HG02938 (cell line): Measurements from ENCODE around the gene LPP.

Experiments used
- ATAC-seq: cut with Tn5 transposase; IDR thresholded peaks from one replicate; pipeline ENCODE4 v1.9.1; 2021; ENCODE audit warnings: mild to moderate bottlenecking, moderate library complexity; ENCODE audit not compliant: unreplicated experiment

The LPP gene

DNA sequence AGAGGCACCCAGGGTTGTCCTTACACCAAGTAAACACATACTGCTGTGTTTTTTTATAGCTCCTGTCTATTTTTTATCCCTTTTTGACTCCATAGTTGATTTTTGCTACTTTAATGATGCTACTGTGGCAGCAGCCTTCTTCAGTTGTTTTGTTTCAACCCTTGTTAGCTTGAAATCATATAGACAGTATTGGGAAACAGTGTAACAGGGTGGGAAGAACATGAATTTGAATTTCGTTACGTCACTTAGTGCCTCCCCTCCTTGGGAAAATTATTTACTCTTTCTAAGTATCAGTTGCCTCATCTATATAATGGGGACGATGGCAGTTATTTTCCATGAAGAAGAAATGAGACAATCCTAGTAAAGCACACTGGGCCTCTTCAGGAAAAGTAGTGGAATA, 608.0 kb downstream of the LPP start:
- ATAC-seq, result no peak

DNA sequence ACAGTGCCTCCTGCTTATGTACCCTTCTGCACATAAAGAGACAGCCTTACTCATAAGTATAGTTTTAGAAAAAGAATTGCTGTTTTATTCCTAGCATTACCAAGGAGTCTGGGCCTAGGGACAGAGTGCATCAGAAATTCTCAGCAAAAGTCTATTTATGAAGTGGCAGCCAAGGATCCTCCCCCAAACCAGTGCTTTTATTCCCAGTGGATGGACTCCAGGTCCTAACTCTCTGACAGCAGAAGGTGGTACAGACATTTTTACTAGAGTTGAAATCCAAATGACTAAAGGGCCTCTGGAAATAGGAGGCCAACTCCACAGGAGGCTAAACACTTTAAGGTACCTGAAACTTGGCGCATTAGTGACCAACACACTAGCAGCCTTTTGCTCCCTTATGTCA, 610.7 kb downstream of the LPP start:
- ATAC-seq, result no peak

DNA sequence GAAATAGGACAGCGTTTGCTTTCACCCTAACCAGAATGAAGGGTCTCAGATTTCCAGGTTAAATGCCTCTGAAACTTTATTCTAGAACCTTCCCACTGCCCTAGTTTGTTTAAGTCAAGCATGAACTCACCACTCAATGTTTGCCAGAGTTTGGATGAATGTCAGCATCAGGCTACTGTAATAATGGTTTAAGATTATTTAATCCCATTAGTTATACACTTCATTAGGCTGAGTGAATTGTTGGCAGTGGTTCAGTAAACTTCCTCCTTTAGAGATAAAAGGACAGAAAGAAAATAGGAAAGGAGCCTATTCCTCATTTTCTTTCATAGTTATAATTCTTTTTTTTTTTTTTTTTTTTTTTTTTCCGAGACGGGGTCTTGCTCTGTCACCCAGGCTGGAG, 615.9 kb downstream of the LPP start:
- no peak for ATAC-seq

DNA sequence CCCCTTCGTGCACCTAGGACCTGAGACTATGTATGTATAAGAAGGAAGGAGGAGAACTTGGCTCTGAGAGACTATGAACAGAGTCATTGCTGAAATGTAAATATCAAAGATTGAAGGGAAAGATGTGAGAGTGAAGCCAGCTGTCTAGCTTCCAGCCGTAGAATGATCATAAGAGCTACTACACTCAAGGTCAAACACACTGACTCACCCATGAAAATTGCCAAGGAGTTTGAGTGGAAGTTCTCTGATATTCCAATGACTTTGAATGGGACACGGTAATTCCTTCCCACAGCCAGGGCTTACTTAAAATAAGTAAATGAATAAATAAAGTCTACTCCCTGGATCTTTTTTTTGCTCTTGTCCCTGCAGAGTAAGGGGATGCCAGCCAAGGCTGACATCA, 618.9 kb downstream of the LPP start:
- ATAC-seq, result no peak

- no peak for ATAC-seq
Measured at GRCh38 chr3:188775412-188775811, 621.5 kb downstream of the LPP start.

DNA sequence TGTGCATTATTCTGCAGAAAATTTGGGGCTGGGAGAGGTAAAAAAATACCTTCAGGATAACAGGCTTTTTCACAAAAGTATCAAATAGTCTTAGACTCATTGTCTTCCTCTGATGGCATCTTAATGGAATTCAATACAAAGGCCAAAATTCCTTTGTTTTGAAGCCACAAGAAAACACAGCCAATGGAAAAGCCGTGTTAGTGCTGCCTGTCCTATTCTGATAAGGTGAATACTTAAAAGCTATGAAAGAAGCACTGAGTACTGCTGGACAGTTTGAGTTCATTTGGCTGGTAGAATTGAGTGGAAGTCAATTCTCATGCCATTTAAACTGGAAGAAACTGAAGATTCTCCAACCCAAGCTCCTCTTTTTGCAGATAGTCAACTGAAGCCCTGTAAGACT, 622.5 kb downstream of the LPP start:
- ATAC-seq, result no peak

GRCh38 chr3:188778091-188778852, 624.3 kb downstream of the LPP start:
- no peak for ATAC-seq

DNA sequence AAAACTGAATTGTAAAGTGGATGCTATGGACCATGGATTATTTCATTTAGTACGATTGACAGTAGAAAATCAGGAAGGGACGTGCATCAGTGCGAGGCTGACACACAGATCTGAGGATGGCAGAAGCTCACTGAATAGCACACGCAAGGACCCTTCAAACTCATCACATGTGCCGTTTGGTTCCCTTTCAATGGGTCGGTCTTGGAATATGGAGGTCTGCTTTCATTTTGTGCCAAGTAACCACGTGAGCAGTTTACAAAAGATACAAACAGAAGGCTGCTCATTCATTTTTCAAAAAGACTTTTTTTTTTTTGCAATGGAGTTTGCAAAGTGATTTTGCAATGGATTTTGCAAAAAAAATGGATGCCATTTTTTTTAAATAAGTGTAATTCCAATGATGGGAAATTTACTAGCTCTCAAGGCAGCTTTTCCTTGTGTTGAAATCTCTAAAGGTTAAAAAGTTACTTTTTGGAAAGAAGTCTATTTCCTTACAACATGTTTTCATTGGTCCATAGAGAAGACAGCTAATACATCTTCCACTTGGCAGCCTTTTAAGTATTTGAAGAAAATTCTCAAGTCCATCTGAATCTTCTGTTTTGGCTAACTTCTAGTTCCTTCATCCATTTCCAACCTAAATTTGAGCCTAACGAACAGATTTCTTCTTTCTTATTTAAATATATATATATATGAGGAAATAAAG, 625.5 kb downstream of the LPP start:
- ATAC-seq, result no peak

GRCh38 chr3:188780193-188781147, 626.5 kb downstream of the LPP start:
- no peak for ATAC-seq

DNA sequence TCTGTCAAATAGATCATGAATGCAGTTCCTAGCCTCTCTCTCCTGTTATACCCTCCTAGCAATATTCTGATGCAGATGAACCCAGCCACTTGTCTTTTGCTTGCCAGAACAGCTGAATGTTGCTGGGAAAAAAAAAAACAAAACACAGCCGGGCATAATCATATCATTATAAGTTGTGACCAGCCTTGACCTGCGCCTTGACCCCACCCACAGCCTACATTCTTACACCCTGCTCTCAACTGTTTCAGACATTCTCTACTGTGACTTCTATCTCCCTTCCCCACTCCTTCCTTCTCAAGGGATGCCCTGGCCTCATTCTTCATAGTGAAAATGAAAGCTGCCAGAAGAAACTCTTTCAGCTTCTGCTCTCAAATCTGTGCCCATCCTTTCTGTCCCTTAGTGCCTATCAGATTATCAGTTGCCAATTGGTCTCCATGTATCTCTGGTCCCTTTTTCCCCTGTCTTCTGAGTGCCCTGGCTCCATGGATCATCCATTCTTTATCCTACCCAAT, 628.7 kb downstream of the LPP start:
- no peak for ATAC-seq

DNA sequence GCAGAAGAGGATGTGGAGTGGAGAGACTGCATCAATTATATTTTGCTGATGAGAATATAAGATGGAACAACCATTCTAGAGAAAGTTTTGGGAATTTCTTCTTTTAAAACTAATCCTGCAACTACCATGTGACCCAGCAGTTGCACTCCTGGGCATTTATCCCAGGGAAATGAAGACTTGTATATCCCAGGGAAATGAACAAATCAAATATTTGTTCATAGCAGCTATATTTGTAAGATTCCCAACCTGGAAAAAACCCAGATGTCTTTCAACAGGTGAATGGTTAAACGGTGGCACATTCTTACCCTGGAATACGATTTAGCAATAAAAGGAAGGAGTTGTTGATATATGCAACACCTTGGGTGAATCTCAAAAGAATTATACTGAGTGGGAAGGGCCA, 632.5 kb downstream of the LPP start:
- no peak for ATAC-seq

DNA sequence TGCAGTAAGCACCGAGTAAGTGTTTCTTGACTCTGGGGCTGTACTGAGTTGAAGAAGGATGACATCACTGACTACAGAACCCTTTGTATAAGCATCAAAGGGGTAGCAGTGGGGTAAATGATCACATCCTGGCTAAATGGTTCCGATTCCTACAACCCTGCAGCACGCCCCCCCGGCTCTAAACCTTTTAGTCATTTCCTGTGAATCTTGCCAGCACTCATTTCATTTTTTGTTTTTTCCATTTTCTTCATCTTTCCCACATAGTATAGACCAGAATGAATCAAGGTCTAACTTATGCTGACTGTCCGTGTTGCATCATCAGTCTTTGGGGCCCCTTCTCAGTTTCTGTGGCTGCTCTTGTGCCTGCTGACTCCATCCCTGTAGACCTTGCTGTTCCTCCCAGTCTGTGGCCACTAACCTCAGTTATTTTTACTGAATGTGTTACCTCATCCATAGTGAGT, 634.7 kb downstream of the LPP start:
- no peak for ATAC-seq

DNA sequence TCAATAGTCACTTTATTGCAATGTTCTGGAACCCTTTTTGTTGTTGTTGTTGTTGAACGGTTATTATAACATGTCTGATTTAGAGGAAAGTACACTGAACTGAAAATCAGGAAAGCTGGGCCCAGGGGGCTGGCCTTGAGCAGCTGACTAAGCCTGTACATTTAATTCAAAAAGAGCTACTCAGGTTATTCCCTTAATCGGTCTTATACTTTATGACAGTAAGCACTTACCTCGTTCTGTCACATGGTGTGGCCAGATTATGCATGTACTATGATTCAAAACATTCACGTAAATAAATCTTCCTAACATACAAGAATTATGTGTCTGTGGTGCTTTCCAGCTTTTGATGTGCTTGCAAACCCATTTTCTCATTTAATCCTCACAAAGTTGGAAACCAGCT, 635.3 kb downstream of the LPP start:
- no peak for ATAC-seq

DNA sequence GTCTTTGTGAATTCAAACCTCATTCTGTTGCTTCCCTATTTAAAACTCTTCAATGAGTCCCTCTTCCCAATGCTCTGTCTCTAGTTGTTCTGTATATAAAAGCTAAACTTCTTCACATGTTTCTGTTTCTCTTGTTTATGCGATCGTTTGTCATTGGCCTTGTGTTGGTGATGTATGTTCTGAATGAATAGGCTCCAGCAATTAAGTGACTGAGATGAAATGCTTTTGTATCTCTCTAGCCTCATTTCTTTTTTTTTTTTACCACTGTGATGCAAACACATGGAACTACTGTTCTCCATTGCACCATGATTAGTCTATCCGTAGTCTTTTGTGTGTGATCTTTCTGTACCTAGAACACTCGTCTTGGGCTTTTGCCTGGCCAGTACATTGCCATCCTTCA, 637.4 kb downstream of the LPP start:
- ATAC-seq, result no peak

DNA sequence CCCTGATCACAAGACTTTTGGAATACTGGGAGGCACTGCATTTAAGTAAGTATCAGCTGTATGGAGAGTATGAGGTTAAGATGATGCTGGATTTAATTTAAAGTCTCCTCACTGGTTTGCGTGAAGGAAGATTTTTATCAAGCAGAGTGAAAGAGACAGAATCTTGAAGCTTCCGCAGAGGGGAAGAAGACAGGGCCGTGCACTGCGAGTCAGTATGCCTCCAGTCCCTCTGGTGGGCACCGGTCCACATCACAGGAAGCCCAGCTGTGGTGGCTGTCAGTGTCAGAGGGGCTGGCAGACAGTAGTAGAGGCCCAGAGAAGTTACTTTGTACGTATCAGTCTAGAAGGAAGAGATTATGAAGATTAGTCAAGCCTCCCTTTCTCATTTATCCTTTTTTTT, 638.8 kb downstream of the LPP start:
- no peak for ATAC-seq

DNA sequence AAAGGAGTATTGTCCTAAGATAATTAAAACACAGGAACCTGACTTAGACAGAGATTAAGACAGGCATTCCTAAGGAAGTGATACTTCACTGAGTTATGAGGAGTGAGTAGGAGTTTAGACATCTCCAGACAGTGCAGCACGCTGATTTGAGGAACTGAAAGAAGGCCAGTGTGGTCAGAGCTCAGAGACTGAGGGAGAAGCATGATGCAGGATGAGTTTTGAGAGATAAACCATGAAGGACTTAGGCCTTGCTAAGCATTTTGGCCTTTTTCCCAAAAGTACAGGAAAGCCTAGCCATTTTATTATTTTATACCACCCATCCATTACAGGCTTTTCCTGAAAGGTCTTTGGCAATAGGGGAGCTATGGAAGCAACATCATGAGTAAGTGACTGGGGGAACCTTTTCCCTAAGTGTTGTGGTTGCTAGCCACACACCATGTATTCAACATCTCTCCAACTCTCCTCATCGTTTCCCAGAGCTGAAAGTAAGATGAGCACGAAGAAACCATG, 642.2 kb downstream of the LPP start:
- peak; percentile 79 for ATAC-seq

DNA sequence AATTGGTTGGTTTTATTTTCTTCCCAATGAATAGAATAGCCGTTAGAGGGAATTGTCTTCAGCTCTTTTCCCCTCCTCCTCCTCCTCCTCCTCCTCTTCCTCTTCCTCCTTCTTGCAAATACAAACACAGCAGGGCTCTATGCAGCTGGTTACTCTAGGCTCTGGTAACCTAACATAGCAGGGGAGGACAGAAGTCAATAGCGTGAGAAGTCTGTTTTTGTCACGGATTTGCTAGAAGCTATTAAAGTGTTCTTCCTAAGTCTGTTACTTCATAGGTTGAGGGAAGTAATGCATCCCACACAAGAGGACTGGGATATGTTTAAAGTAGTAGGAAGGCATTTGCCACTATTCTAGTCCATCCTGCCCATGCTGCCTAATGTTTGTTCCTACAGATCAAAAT, 643.1 kb downstream of the LPP start:
- ATAC-seq, result no peak

DNA sequence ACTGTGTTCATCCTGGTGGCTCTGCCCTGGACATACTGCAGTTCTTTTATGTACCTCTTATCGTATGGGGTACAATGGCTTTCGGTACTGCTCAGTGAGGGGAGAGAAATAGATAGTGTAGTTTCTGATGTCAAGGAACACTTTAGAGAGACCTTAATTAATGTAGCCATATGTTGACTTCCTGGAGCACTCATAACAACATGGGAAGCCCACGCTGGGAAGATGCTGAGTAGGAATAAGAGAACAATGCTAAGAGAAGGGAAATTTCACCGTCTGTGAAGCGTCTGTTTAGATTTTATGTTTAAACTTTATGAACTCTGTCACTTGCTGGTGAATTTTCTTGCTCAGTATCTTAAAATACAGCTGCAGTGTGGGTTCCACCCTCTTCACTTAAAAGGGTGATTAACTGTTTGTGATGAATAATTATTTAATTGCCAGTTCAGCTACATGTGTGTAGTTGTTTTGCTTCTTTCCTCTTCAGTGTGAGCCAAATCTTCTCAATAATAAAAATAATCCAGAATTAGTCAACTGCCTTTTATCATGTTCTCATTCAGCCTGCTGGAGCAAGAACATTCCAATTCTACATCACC, 644.7 kb downstream of the LPP start:
- ATAC-seq, result no peak

- no peak for ATAC-seq
Measured at GRCh38 chr3:188801393-188801792, 647.4 kb downstream of the LPP start.

GRCh38 chr3:188802645-188803044, 648.7 kb downstream of the LPP start:
- no peak for ATAC-seq

- ATAC-seq, result no peak
Measured at GRCh38 chr3:188807006-188807405, 653.0 kb downstream of the LPP start.
